ENCODE data around the gene RAB38.

RAB38 gene

GRCh38 chr11:88174709-88175568, at the start of gene RAB38:
Gene RAB38, minus strand, starts transcription at chr11:88175443. Its CDS starts 59 bp downstream, at chr11:88175384.
- no peak for TF ChIP-seq ZFX (IDR thresholded peaks at IDR 0.05; ENCODE audit: borderline replicate concordance)
- TF ChIP-seq, protein P1, sequence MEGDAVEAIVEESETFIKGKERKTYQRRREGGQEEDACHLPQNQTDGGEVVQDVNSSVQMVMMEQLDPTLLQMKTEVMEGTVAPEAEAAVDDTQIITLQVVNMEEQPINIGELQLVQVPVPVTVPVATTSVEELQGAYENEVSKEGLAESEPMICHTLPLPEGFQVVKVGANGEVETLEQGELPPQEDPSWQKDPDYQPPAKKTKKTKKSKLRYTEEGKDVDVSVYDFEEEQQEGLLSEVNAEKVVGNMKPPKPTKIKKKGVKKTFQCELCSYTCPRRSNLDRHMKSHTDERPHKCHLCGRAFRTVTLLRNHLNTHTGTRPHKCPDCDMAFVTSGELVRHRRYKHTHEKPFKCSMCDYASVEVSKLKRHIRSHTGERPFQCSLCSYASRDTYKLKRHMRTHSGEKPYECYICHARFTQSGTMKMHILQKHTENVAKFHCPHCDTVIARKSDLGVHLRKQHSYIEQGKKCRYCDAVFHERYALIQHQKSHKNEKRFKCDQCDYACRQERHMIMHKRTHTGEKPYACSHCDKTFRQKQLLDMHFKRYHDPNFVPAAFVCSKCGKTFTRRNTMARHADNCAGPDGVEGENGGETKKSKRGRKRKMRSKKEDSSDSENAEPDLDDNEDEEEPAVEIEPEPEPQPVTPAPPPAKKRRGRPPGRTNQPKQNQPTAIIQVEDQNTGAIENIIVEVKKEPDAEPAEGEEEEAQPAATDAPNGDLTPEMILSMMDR (IDR thresholded peaks at IDR 0.05), result no peak
- H3K27ac ChIP-seq, result no peak within 1 kb of the TSS

GRCh38 chr11:88213406-88213805, 38.2 kb upstream of the RAB38 start:
- TF ChIP-seq, protein P1 (IDR thresholded peaks at IDR 0.05), result no peak
- no peak for TF ChIP-seq ZFX (IDR thresholded peaks at IDR 0.05; ENCODE audit: borderline replicate concordance)
- H3K27ac ChIP-seq, result no peak overlapping the region

- no peak overlapping the region for H3K27ac ChIP-seq
- TF ChIP-seq ZFX (IDR thresholded peaks at IDR 0.05; ENCODE audit: borderline replicate concordance), result no peak
- TF ChIP-seq, protein P1 (IDR thresholded peaks at IDR 0.05), result no peak
Measured at GRCh38 chr11:88212300-88212699, 37.1 kb upstream of the RAB38 start.

GRCh38 chr11:88208745-88209144, 33.5 kb upstream of the RAB38 start:
- TF ChIP-seq, protein P1 (IDR thresholded peaks at IDR 0.05), result no peak
- TF ChIP-seq ZFX (IDR thresholded peaks at IDR 0.05; ENCODE audit: borderline replicate concordance), result no peak
- no peak overlapping the region for H3K27ac ChIP-seq

GRCh38 chr11:88206751-88207150, 31.5 kb upstream of the RAB38 start:
- TF ChIP-seq, protein P1 (IDR thresholded peaks at IDR 0.05), result no peak
- no peak for TF ChIP-seq ZFX (IDR thresholded peaks at IDR 0.05; ENCODE audit: borderline replicate concordance)

GRCh38 chr11:88204353-88204752, 29.1 kb upstream of the RAB38 start:
- TF ChIP-seq, protein P1 (IDR thresholded peaks at IDR 0.05), result no peak
- no peak for TF ChIP-seq ZFX (IDR thresholded peaks at IDR 0.05; ENCODE audit: borderline replicate concordance)
- H3K27ac ChIP-seq, result no peak overlapping the region

More at GRCh38 chr11:88206751-88207150, 31.5 kb upstream of the RAB38 start:
- H3K27ac ChIP-seq, result no peak overlapping the region

DNA sequence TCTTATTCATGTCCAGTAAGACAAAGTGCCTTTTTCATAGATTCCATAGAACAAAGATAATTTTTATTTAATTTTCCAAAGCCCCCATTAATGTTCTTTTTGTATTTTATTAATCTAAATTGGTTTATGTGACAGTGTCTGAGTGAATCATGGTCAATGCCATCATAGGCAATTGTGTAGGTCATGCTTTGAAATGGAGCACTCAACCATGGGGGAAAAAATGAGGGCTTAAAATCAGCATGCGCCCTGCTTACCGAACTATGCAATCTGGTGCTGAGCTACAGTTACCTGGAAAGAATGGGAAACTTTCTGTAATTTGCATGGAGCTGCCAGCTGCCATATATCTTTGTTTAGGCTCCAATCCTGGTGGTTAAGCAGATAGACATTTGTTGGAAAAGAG, 28.4 kb upstream of the RAB38 start:
- H3K27ac ChIP-seq, result no peak overlapping the region
- TF ChIP-seq, protein P1 (IDR thresholded peaks at IDR 0.05), result no peak
- no peak for TF ChIP-seq ZFX (IDR thresholded peaks at IDR 0.05; ENCODE audit: borderline replicate concordance)
